MM.1S (cell line): ENCODE results near the gene SHC1.
A peak's percentile ranks its signal among the peaks of the same experiment; 100 is the strongest.

ENCODE experiments used
- EZH2 ChIP-seq: fragments of 300-600 bp; sonication (generic); optimal IDR thresholded peaks from 2 replicates; pipeline ENCODE3; 2017; ENCODE audit warnings: low read depth, mild to moderate bottlenecking, antibody characterized with exemption, low read length, mixed read lengths
- TF ChIP-seq, protein P1 (sequence below): fragments of 300-600 bp; sonication (generic); IDR thresholded peaks from 2 replicates; pipeline ENCODE4 v1.5.1; 2016; ENCODE audit warnings: antibody characterized with exemption, low read length, mixed read lengths

DNA sequence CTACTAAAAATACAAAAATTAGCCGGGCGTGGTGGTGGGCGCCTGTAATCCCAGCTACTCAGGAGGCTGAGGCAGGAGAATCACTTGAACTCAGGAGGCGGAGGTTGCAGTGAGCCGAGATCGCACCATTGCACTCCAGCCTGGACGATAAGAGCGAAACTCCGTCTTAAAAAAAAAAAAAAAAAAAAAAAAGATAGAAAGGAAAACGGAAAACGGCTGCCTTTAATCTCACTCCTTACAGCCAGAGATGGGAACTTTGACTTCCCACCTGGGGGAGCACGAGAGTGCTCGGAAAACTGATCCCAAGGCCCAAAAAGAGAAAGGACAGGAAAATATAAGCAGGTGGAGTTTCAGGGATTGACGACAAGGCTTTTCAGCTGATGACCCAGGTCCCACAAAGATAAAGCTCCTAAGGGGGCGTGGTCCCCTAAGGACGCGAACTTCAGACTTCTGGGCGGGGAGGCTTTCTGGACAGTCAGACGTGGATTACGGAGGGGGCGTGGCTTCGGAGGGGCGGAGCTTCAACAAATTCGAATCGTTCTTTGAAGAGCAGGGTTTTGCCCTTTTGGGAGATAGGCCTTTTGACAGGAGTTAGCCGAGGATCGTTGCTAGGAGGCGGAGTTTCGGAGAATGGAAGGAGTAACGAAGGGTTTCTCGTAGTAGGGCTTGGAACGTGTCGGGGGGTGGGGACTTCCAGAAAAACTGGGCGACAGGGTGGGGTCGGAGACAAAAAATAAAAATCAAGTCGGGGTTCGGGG lies 3.0 kb upstream of the SHC1 start:
- TF ChIP-seq, protein P1, sequence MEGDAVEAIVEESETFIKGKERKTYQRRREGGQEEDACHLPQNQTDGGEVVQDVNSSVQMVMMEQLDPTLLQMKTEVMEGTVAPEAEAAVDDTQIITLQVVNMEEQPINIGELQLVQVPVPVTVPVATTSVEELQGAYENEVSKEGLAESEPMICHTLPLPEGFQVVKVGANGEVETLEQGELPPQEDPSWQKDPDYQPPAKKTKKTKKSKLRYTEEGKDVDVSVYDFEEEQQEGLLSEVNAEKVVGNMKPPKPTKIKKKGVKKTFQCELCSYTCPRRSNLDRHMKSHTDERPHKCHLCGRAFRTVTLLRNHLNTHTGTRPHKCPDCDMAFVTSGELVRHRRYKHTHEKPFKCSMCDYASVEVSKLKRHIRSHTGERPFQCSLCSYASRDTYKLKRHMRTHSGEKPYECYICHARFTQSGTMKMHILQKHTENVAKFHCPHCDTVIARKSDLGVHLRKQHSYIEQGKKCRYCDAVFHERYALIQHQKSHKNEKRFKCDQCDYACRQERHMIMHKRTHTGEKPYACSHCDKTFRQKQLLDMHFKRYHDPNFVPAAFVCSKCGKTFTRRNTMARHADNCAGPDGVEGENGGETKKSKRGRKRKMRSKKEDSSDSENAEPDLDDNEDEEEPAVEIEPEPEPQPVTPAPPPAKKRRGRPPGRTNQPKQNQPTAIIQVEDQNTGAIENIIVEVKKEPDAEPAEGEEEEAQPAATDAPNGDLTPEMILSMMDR = peak; percentile 27
- TF ChIP-seq EZH2 = no peak
